IgD-negative memory B cell (primary cell): ENCODE measurements around the gene SFSWAP. TPM values are rescaled to one million over a fixed set of nuclear protein-coding genes. Genes with fewer than 3 reads are reported as not detected.
"Not testable (repeated sequence)": the region's sequence is repeated elsewhere in the genome, so short reads cannot be mapped to it uniquely, and the experiment has no call there.

Source experiments
- H3K27ac Mint-ChIP-seq, 3 donors: one replicate each; pipeline ENCODE4 v1.8.0; 2020 to 2022; ENCODE audit warnings: mild to moderate bottlenecking in 3 of 3, mixed read lengths in 3 of 3, moderate library complexity in 1 of 3
- H3K27me3 Mint-ChIP-seq: one replicate; pipeline ENCODE4 v1.8.0; 2021; ENCODE audit warnings: mixed read lengths
- H3K36me3 Mint-ChIP-seq: one replicate; pipeline ENCODE4 v1.8.0; 2020; ENCODE audit warnings: mild to moderate bottlenecking, mixed read lengths
- H3K4me1 Mint-ChIP-seq, 3 donors: one replicate each; pipeline ENCODE4 v1.8.0; 2020 to 2022; ENCODE audit warnings: mixed read lengths in 3 of 3, mild to moderate bottlenecking in 1 of 3
- H3K4me3 Mint-ChIP-seq, 4 donors: one replicate each; pipeline ENCODE4 v1.8.0; 2020 to 2022; ENCODE audit warnings: mild to moderate bottlenecking in 4 of 4, mixed read lengths in 4 of 4, moderate library complexity in 3 of 4
- H3K9me3 Mint-ChIP-seq, 3 donors: one replicate each; pipeline ENCODE4 v1.8.0; 2020 to 2021; ENCODE audit warnings: mixed read lengths in 3 of 3, mild to moderate bottlenecking in 1 of 3
- polyA plus RNA-seq: library from polyadenylated mRNA; unstranded; fragments of 300-500 nt; fragmentation: Illumina TruSeq; gene quantifications from one replicate; pipeline ENCODE4 v1.2.3, GENCODE V29; 2021

SFSWAP gene
- polyA plus RNA-seq, 1 donor from 2014 or later = 24.2 TPM

DNA sequence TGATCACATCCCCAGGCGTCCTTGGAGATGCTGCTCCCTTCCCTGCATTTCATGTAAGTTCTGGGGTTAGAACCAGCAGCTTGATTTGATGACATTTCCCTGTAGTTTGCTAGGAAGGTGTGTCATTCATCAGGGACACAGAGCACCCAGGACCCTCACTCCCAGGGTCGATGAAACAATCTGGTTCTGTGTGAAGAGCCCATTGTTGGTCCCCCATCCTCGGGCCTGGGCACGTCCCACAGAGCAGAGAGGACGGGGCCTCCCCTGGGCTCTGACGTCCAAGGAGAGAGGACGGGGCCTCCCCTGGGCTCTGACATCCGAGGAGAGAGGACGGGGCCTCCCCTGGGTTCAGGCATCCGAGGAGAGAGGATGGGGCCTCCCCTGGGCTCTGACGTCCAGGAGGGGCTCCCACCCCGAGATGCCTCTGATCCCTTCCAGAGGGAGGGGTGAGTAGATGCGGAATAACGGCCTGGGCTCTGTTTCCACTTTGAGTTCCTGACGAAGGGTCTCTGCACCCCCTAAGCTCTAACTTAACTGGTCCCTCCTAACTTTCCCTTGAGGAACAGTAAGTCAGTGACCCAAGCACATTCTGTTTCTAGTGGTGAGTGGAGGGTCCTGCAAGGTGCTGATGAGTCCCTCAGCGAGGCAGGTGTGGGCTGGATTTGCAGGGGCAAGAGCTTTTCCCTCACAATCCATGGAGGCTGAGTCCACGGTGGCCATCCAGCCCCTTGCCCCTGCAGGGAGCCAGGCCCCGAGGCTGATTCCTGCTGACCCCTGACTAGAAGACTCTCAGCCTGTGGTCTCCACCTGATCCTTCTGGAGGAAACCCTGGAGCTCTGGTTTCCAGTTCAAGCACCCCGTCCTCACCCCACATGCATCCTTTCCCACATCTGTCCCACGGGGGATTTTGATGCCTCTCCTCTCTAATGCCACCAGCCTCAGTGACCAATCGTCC lies 35.5 kb upstream of the SFSWAP start:
- H3K4me1 Mint-ChIP-seq = no peaks in the 10 kb centered on the region
- H3K27ac Mint-ChIP-seq = no peak overlapping the region
- H3K4me3 Mint-ChIP-seq = peak overlapping the region in 1 of 4 donors; percentile 26

DNA sequence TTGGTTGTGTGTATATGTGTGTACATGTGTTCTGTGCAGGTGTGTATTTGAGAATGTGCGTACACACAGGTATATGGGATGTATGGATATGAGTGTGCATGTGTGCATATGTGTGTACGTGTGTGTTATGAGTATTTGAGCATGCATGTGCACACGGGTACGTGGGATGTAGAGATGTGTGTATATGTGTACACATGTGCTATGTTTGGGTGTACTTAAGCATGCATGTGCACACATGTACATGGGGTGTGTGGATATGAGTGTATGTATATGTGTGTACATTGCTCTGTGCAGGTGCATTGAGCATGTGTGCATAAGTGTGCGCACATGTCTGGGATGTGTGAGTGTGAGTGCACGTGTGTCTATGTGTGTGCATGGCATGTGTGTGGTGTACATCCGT lies 34.3 kb upstream of the SFSWAP start:
- Mint-ChIP-seq H3K9me3 (peaks cover 3 to 9% (median 4%) of the 10 kb centered on the region in 3 donors), H3K4me3 (no peak overlapping the region), H3K27ac (no peak overlapping the region), H3K36me3 (peaks cover 1% of the 10 kb centered on the region), H3K27me3 (peaks cover 9% of the 10 kb centered on the region), H3K4me1 (peaks cover 0 to 3% (median 0%) of the 10 kb centered on the region in 3 donors)

More for the DNA sequence above, 35.5 kb upstream of the SFSWAP start:
- Mint-ChIP-seq H3K9me3 (peaks cover 3 to 9% (median 4%) of the 10 kb centered on the region in 3 donors), H3K36me3 (peaks cover 1% of the 10 kb centered on the region), H3K27me3 (peaks cover 9% of the 10 kb centered on the region)

DNA sequence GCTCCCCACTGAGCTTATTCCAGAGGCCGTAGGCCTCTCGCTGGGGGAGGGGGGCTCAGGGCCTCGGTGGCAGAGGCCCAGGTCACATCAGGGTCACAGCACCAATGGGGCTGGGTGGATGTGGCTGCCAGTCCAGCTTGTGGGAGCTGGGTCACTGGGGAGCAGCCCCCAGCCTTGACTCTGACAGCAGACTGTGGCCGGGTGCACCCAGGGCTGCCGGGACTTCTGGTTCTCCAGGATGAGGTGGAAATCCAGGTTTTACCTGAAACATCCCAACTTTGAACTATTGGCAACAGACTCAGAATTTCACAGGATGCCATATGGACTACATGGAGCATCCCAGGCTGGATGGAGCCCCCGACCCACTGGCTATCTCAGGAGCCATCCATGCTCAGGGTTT lies 33.8 kb upstream of the SFSWAP start:
- H3K36me3 Mint-ChIP-seq, H3K9me3 Mint-ChIP-seq, H3K4me3 Mint-ChIP-seq, H3K27me3 Mint-ChIP-seq, H3K4me1 Mint-ChIP-seq, H3K27ac Mint-ChIP-seq: not testable (repeated sequence)

DNA sequence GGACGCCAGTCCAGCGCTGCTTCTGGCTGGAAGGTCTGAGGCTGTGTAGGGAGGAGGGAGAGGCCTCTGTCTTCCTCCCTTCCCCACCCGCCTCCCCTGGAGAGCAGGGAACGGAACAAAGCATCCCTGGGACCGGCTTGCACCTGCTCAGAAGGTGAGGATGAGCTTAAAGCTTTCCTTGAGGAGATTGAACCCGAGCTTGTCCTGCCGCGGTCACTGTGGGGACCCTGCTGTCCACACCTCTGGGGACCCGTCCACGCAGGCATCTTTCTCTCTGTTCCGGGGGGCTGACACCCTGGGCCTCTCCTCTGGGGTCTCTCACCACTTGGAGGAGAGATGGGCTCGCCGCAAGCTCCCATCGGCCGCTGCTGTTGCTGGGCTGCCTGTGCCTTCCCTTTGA lies 33.2 kb upstream of the SFSWAP start:
- H3K9me3 Mint-ChIP-seq = peaks cover 3 to 9% (median 4%) of the 10 kb centered on the region in 3 donors
- H3K4me1 Mint-ChIP-seq = peaks cover 2 to 5% (median 4%) of the 10 kb centered on the region in 3 donors

DNA sequence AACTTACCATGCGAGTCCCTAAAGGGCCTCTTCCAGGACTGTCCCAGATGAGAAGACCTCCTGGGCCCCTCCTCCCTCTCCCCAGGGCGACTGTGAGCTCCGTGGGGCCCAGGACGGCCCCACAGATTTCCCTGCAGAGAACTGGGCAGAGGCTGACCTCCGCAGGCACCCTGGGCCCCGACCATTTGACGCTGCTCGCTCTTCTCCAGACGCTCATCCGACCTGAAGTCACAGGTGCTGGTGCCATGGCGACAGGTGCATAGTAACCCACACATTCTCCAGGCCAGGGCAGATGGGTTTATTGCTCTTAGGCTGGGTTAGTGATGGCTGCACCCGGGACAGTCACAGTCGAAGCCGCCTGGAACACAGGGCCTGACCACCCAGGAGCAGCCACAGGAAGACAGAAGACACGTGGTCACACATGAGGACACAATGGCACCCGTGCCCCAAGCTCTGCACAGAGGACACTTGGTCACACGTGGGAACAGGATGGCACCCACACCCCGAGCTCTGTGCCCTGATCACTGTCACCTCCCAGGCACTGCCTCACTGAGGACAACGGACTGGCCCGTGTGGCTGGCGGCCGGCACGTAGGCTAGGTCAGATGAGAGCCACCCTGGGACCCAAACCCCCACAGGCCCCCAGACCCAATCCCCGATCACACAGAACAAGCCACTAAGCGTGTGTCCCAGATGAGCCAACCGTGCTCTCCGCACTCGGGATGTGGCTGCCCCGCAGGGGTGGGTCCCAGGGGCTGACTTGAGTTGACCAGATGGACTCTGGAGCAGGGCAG lies 32.3 kb upstream of the SFSWAP start:
- H3K27me3 Mint-ChIP-seq, H3K4me1 Mint-ChIP-seq, H3K9me3 Mint-ChIP-seq, H3K36me3 Mint-ChIP-seq, H3K4me3 Mint-ChIP-seq: not testable (repeated sequence)
- H3K27ac Mint-ChIP-seq = peak overlapping the region in 1 of 3 donors; percentile 35

More for the DNA sequence above, 33.2 kb upstream of the SFSWAP start:
- no peak overlapping the region for H3K27ac Mint-ChIP-seq
- H3K27me3 Mint-ChIP-seq = peaks cover 9% of the 10 kb centered on the region
- H3K36me3 Mint-ChIP-seq = peaks cover 1% of the 10 kb centered on the region
- H3K4me3 Mint-ChIP-seq = no peak overlapping the region

DNA sequence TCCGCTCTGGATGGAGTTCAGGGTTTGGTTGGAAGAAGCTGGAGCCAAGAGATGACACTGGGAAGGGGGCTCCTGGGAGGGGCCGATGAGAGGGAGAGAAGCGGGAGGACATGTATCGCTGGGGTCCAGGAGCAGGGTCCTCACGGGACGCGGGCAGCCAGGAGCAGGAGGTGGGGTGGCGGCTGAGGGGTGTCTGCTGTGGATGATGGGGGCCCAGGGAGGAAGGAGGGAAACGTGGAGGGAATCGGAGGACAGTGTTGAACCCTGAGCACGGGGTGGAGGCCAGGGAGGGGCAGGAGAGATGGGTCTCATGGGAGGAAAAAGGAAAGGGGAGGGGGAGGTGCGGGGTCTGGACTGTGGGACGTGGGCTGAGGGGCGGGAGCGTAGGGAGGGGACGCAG lies 31.7 kb upstream of the SFSWAP start:
- H3K9me3 Mint-ChIP-seq, H3K4me3 Mint-ChIP-seq, H3K4me1 Mint-ChIP-seq, H3K36me3 Mint-ChIP-seq, H3K27me3 Mint-ChIP-seq: not testable (repeated sequence)
- peak overlapping the region in 1 of 3 donors; percentile 35 for H3K27ac Mint-ChIP-seq

DNA sequence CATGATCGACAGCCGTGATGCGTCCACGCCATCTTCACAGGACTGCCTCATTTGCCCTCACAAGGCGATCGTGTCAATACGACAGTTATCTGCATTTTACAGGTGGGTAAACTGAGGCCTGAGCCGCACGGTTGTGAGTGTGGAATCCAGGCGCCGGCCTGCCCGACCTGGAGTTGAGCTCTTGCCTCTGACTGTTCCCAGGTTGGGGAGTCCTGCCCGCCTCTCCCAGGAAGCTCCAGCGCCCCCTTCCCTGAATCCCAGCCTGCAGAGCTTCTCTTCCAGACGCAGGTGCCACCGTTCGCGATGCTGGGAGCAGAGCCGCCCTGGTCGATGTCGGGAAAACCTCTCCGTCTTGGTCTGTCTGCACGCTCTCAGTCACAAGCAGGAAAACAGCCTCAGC lies 31.1 kb upstream of the SFSWAP start:
- not testable (repeated sequence) for H3K4me1 Mint-ChIP-seq, H3K4me3 Mint-ChIP-seq, H3K27ac Mint-ChIP-seq, H3K9me3 Mint-ChIP-seq, H3K27me3 Mint-ChIP-seq, H3K36me3 Mint-ChIP-seq

DNA sequence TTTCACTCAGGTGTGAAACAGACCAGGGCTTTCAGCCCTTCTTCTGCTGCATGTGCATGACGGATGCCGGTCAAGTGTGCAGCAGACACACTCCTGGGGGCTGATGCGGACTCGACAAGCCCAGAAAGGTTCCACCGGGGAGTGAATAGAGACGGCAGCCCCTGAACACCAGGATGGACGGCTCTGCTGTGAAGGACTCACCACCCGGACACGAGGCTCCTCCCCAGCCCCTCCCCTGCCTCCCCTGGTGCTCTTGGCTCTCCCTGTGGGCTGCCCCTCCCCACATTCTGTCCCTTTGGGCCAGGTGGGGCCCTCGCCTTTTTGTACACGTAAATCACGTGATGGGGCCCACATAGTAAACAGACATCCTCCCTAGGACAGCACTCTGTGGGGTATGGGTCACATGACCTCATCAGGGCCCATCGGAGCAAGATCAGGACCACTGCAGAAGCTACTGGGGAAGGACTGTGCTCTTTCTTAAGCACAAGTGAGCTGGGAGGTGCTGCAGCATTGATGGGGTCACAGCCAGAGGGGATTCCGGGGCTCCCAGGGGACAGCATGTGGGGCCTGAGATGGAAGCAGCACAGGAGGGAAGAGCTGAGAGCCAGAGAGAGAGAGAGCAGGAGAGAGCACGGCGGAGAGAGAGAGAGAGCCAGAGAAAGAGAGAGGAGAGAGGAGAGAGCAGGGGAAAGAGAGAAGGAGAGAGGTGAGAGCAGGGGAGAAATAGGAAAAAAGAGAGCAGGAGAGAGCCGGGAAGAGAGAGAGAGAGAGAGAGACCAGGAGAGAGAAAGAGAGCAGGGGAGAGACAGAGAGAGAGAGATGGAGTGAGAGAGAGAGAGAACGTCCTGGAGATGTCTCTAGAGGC lies 30.3 kb upstream of the SFSWAP start:
- H3K4me3 Mint-ChIP-seq, H3K27ac Mint-ChIP-seq, H3K4me1 Mint-ChIP-seq, H3K36me3 Mint-ChIP-seq, H3K9me3 Mint-ChIP-seq, H3K27me3 Mint-ChIP-seq: not testable (repeated sequence)

DNA sequence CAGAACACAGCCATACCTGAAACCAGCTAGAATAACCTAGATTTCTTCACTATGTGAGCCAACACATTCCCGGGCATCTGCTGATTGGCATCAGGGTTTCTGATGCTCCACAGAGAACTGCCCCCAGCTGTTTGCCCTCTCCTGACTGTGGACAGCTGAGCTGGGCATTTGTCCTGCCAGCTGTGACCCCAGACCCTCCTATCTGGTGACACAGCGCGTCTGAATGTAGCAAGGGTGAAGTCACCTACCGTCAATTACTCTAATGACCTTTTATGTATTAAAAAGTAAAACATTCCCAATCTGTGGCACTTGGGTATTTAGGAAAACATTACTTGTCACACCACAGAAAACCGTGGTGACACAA lies 29.7 kb upstream of the SFSWAP start:
- Mint-ChIP-seq H3K4me1 (peaks cover 3 to 6% (median 5%) of the 10 kb centered on the region in 3 donors), H3K27me3 (peaks cover 2% of the 10 kb centered on the region), H3K4me3 (no peak overlapping the region), H3K27ac (no peak overlapping the region), H3K9me3 (peaks cover 2 to 4% (median 3%) of the 10 kb centered on the region in 3 donors), H3K36me3 (no peaks in the 10 kb centered on the region)

DNA sequence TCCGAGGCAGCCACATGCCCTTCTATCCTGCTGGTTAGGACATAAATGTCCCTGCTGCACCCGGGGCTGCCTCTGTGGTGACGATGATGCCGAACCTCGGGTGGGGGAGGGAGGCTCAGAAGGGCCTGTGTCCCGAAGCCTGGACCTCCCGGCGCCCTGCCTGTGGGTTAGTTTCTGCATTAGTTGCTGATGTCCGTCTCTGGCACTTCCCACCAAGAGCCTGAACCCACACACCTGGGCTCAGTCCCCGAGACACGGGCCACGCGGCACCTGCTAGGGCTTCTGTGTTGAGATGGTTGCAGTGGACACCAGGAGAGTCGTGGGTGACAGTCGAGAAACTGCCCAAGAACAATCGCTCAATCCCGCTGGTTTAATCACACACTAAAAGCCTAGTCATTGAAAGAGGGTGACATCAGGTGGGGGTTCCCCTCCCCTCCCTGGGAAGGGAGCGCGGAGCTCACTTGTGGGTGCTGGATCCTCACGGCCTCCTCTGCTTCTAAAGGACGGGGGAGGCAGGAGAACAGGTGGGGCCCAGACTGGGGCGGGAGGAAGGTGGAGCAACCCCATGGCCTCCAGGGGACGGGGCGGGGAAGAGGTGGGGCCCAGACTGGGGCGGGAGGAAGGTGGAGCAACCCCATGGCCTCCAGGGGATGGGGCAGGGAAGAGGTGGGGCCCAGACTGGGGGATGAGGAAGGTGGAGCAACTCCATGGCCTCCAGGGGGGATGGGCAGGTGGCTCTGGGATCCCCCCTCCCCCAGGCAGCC lies 29.0 kb upstream of the SFSWAP start:
- not testable (repeated sequence) for H3K36me3 Mint-ChIP-seq, H3K27ac Mint-ChIP-seq, H3K27me3 Mint-ChIP-seq, H3K9me3 Mint-ChIP-seq, H3K4me1 Mint-ChIP-seq
- H3K4me3 Mint-ChIP-seq = peak overlapping the region; percentile 40 to 84 (median 60)

DNA sequence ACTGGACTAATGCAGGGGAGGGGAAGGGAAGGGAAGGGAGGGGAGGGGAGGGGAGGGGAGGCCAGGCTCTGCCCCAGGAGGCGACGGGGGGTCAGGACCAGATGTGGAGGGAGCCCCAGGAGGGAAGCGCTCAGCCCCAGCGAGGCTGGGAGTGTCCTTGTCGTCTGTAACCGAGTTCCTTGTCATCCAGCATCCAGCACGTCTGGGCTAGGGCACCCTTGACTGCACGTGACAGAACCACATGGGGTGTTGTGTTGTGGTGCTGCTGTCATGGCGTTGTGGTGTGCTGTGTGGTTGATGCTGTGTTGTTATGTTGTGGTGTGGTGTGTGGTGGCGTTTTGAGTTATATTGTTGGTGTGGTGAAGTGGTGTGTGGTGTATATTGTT lies 28.4 kb upstream of the SFSWAP start:
- no peaks in the 10 kb centered on the region for H3K36me3 Mint-ChIP-seq
- H3K27me3 Mint-ChIP-seq = peaks cover 2% of the 10 kb centered on the region
- no peak overlapping the region for H3K27ac Mint-ChIP-seq
- peaks cover 3 to 6% (median 5%) of the 10 kb centered on the region in 3 donors for H3K4me1 Mint-ChIP-seq
- peaks cover 0 to 2% (median 2%) of the 10 kb centered on the region in 3 donors for H3K9me3 Mint-ChIP-seq
- H3K4me3 Mint-ChIP-seq = peak overlapping the region in 1 of 4 donors; percentile 60

DNA sequence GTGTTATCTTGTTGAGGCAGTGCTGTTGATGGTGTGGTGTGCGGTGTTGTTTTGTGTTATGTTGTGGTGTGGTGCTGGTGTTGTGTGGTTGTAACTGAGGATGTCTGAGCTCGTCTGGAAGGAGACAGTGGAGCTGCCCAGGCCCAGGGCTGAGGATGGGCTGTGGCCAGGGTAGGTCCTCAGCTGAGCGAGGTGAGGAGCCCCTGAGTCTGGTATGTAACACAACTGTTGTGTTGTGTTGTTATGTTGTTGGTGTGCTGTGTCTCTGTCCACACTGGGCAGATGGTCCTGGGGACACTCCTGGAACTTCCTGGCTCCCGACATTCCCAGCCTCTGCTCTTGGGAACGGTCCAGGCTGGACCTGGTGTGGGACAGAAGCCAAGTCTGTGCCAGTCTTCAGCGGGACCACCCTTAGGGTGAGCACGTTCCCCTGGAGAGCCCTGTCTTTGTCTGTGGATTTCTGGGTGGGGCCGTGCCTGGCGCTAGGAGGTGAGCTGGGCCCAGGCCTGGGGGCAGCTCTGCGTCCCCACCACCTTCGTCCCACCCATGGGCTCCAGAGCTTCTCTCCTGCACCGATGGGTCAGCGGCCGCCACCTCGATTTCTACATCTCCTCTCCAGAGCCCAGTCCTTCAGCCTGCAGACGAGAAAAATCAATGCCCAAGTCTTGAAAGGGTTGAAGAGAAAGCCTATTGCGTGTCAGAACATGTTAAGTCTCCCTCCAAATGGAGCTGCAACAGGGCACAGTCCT lies 27.4 kb upstream of the SFSWAP start:
- Mint-ChIP-seq H3K36me3 (no peaks in the 10 kb centered on the region), H3K27me3 (peaks cover 2% of the 10 kb centered on the region), H3K9me3 (peaks cover 0 to 4% (median 2%) of the 10 kb centered on the region in 3 donors), H3K4me1 (peaks cover 3 to 8% (median 5%) of the 10 kb centered on the region in 3 donors), H3K4me3 (no peak overlapping the region), H3K27ac (no peak overlapping the region)

DNA sequence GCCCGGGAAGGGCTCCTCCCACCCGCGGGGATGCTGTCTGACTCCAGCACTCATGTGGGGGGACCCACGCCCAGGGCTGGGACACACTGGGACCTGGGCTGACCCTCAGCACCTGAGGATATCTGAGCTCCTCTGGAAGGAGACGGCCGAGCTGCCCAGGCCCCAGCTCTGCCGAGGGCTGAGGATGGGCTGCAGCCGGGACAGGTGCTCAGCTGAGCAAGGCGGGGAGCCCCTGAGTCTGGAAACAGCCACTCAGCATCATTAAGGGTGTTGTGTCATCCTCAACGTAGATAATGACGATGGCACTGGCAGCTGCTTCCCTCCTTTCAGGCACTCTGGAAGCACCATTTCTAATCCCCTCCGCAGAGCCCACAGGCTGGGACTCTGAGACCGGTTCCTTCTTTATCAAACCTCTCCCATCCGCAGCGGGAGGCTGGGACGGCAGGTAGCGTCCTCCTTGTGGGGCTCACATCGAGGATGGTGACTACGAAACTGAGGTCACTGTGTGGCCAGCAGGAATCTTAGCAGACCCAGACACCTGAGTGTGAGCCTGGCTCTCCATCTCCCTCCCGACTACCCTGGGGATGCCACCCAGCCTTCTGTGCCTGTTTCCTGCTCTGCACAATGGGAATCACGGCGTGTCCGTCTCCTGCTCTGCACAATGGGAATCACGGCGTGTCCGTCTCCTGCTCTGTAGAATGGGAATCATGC lies 26.7 kb upstream of the SFSWAP start:
- H3K4me3 Mint-ChIP-seq = no peak overlapping the region
- peaks cover 3 to 8% (median 5%) of the 10 kb centered on the region in 3 donors for H3K4me1 Mint-ChIP-seq
- peaks cover 2% of the 10 kb centered on the region for H3K27me3 Mint-ChIP-seq
- H3K36me3 Mint-ChIP-seq = no peaks in the 10 kb centered on the region
- no peak overlapping the region for H3K27ac Mint-ChIP-seq
- H3K9me3 Mint-ChIP-seq = peaks cover 0 to 2% (median 2%) of the 10 kb centered on the region in 3 donors
